Osteocyte (in vitro differentiated cells): ENCODE measurements around the gene R3HDM2. TPM values are rescaled to one million over a fixed set of nuclear protein-coding genes. Genes with fewer than 3 reads are reported as not detected.

Source experiments
- DNase-seq: peaks from one replicate; pipeline ENCODE4 v3.0.0; 2021; ENCODE audit warnings: mixed read lengths; ENCODE audit not compliant: unreplicated experiment; ENCODE audit errors: extremely low spot score
- H3K27ac Mint-ChIP-seq: one replicate; pipeline ENCODE4 v1.8.0; 2021; ENCODE audit warnings: mild to moderate bottlenecking, mixed read lengths; ENCODE audit not compliant: unreplicated experiment
- H3K27me3 Mint-ChIP-seq: one replicate; pipeline ENCODE4 v1.8.0; 2021; ENCODE audit warnings: mixed read lengths; ENCODE audit not compliant: unreplicated experiment
- H3K36me3 Mint-ChIP-seq: one replicate; pipeline ENCODE4 v1.8.0; 2021; ENCODE audit warnings: mixed read lengths; ENCODE audit not compliant: unreplicated experiment
- H3K4me1 Mint-ChIP-seq: one replicate; pipeline ENCODE4 v1.8.0; 2021; ENCODE audit warnings: mixed read lengths; ENCODE audit not compliant: unreplicated experiment
- H3K4me3 Mint-ChIP-seq: one replicate; pipeline ENCODE4 v1.8.0; 2021; ENCODE audit warnings: mild to moderate bottlenecking, moderate library complexity, mixed read lengths; ENCODE audit not compliant: unreplicated experiment
- H3K9me3 Mint-ChIP-seq: one replicate; pipeline ENCODE4 v1.8.0; 2021; ENCODE audit warnings: mixed read lengths; ENCODE audit not compliant: unreplicated experiment
- total RNA-seq: library from RNA; stranded (reverse); gene quantifications from 2 replicates; pipeline ENCODE4 v1.2.1, GENCODE V29; 2021
- TF ChIP-seq, protein P1 (sequence below): fragments of 200-600 bp; sonication (generic); IDR thresholded peaks from 2 replicates; pipeline ENCODE4 v1.5.0; 2021; ENCODE audit warnings: antibody characterized with exemption, mild to moderate bottlenecking, moderate library complexity

R3HDM2 gene
- total RNA-seq, 1 donor from 2014 or later: 65.0 TPM

DNA sequence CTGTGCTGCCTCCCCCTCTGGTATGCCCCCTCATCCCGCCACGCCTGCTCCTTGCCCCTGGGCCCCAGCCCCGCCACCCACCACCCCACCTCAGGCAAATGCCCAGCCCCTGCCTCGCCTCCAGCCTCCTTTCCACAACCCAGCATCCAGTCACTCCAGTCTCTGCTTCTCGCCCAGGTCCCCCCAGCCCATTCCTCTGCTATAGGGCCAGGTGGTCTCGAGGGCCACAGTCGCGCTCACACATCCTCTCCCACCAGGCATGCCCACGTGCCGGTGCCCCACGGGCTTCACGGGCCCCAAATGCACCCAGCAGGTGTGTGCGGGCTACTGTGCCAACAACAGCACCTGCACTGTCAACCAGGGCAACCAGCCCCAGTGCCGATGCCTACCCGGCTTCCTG is 220.4 kb downstream of the R3HDM2 start:
- Mint-ChIP-seq H3K27ac (no peak overlapping the region), H3K4me1 (peaks cover 35% of the 10 kb centered on the region), H3K36me3 (peaks cover 31% of the 10 kb centered on the region), H3K9me3 (no peaks in the 10 kb centered on the region), H3K4me3 (no peak overlapping the region), H3K27me3 (no peaks in the 10 kb centered on the region)
- DNase-seq: no peak
- TF ChIP-seq, protein P1, sequence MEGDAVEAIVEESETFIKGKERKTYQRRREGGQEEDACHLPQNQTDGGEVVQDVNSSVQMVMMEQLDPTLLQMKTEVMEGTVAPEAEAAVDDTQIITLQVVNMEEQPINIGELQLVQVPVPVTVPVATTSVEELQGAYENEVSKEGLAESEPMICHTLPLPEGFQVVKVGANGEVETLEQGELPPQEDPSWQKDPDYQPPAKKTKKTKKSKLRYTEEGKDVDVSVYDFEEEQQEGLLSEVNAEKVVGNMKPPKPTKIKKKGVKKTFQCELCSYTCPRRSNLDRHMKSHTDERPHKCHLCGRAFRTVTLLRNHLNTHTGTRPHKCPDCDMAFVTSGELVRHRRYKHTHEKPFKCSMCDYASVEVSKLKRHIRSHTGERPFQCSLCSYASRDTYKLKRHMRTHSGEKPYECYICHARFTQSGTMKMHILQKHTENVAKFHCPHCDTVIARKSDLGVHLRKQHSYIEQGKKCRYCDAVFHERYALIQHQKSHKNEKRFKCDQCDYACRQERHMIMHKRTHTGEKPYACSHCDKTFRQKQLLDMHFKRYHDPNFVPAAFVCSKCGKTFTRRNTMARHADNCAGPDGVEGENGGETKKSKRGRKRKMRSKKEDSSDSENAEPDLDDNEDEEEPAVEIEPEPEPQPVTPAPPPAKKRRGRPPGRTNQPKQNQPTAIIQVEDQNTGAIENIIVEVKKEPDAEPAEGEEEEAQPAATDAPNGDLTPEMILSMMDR: no peak

- no peak for DNase-seq
- H3K9me3 Mint-ChIP-seq: no peaks in the 10 kb centered on the region
- no peak overlapping the region for H3K4me3 Mint-ChIP-seq
- H3K36me3 Mint-ChIP-seq: peaks cover 33% of the 10 kb centered on the region
- H3K4me1 Mint-ChIP-seq: peaks cover 31% of the 10 kb centered on the region
- H3K27me3 Mint-ChIP-seq: no peaks in the 10 kb centered on the region
- no peak overlapping the region for H3K27ac Mint-ChIP-seq
- TF ChIP-seq, protein P1: no peak
Observed at GRCh38 chr12:57209916-57210315, 220.9 kb downstream of the R3HDM2 start.

- peaks cover 42% of the 10 kb centered on the region for H3K36me3 Mint-ChIP-seq
- no peaks in the 10 kb centered on the region for H3K27me3 Mint-ChIP-seq
- TF ChIP-seq, protein P1: no peak
- peaks cover 19% of the 10 kb centered on the region for H3K4me1 Mint-ChIP-seq
- H3K27ac Mint-ChIP-seq: peak overlapping the region; percentile 27
- DNase-seq: no peak
- no peaks in the 10 kb centered on the region for H3K9me3 Mint-ChIP-seq
- no peak overlapping the region for H3K4me3 Mint-ChIP-seq
Observed at GRCh38 chr12:57208631-57209282, 222.1 kb downstream of the R3HDM2 start.

GRCh38 chr12:57207731-57208630 is 222.9 kb downstream of the R3HDM2 start:
- no peak for DNase-seq
- TF ChIP-seq, protein P1: no peak
- Mint-ChIP-seq H3K27ac (peak overlapping the region; percentile 27), H3K4me1 (peaks cover 12% of the 10 kb centered on the region), H3K36me3 (peaks cover 44% of the 10 kb centered on the region), H3K9me3 (no peaks in the 10 kb centered on the region), H3K4me3 (no peak overlapping the region), H3K27me3 (no peaks in the 10 kb centered on the region)

DNA sequence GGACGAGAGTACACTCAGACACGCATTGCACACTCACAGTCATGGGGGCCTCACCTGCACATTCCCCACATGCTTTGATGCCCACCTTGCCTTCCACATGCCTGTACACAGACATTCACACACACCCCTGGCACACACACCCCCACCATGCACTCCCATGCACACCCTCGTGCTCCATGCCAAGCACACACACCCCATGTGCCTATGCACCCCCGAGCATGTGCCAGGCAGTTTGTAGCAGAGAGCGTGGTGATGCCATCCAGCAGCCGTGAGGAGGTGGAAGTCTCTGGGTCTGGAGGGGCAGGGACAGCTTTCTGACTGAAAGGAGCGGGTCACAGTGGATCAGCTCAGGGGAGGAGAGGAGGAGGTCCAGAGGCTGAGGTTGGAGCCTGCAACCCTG is 224.9 kb downstream of the R3HDM2 start:
- no peak overlapping the region for H3K4me3 Mint-ChIP-seq
- no peaks in the 10 kb centered on the region for H3K4me1 Mint-ChIP-seq
- peaks cover 55% of the 10 kb centered on the region for H3K36me3 Mint-ChIP-seq
- no peaks in the 10 kb centered on the region for H3K27me3 Mint-ChIP-seq
- DNase-seq: no peak
- TF ChIP-seq, protein P1: no peak
- no peak overlapping the region for H3K27ac Mint-ChIP-seq
- no peaks in the 10 kb centered on the region for H3K9me3 Mint-ChIP-seq
